Measurements from ENCODE around the gene UTP11.

DNA sequence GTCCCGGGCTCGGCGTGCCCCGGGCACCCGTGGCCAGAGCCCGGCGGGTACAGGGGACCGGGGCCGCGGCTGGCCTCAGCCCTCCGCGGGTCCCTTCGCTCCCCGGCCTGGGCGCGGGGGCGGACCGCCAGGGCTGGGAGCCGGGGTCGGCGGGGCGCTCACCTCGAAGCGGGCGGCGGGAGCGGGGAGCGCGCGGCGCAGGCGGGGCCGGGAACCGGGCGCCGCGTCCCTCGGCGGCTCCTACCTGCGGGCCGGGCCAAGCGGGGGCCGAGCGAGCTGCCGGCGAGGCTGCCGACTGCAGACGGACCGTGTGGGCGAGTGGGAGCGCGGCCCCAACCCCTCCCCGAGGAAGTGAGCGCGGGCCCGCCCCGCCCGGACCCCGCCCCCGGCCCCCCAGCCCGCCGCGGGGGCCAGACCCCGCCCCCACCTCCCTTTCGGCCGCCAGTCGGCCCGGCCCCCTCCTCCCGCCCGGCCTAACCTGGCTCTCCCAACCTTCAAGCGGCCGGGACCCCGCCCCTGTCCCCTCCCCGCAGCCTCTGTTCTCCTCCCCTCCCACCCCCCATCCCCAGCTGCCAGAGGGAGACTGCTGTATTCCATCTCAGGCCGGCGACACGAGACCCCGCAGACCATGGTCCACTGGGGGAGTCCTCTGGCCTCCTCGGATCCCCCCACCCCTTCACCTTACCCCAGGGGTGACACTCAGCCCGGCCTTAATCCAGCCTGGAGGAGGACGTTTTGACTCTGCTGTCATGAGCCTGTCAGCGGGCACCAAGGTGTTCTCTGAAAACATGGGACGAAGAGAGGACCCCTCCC lies 7.1 kb upstream of the UTP11 start, which contains the start of gene FHL3:
- TF ChIP-seq, protein P1, sequence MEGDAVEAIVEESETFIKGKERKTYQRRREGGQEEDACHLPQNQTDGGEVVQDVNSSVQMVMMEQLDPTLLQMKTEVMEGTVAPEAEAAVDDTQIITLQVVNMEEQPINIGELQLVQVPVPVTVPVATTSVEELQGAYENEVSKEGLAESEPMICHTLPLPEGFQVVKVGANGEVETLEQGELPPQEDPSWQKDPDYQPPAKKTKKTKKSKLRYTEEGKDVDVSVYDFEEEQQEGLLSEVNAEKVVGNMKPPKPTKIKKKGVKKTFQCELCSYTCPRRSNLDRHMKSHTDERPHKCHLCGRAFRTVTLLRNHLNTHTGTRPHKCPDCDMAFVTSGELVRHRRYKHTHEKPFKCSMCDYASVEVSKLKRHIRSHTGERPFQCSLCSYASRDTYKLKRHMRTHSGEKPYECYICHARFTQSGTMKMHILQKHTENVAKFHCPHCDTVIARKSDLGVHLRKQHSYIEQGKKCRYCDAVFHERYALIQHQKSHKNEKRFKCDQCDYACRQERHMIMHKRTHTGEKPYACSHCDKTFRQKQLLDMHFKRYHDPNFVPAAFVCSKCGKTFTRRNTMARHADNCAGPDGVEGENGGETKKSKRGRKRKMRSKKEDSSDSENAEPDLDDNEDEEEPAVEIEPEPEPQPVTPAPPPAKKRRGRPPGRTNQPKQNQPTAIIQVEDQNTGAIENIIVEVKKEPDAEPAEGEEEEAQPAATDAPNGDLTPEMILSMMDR (IDR thresholded peaks at IDR 0.05; ENCODE audit: insufficient read depth, low read length): no peak
- TF ChIP-seq GABPA (IDR thresholded peaks at IDR 0.05; ENCODE audit: low read depth): no peak
- no peak; the same call in 1 of the 2 replicates for TF ChIP-seq POLR2AphosphoS5 (IDR thresholded peaks at IDR 0.05; ENCODE audit: low read depth)
- TF ChIP-seq, protein P2, sequence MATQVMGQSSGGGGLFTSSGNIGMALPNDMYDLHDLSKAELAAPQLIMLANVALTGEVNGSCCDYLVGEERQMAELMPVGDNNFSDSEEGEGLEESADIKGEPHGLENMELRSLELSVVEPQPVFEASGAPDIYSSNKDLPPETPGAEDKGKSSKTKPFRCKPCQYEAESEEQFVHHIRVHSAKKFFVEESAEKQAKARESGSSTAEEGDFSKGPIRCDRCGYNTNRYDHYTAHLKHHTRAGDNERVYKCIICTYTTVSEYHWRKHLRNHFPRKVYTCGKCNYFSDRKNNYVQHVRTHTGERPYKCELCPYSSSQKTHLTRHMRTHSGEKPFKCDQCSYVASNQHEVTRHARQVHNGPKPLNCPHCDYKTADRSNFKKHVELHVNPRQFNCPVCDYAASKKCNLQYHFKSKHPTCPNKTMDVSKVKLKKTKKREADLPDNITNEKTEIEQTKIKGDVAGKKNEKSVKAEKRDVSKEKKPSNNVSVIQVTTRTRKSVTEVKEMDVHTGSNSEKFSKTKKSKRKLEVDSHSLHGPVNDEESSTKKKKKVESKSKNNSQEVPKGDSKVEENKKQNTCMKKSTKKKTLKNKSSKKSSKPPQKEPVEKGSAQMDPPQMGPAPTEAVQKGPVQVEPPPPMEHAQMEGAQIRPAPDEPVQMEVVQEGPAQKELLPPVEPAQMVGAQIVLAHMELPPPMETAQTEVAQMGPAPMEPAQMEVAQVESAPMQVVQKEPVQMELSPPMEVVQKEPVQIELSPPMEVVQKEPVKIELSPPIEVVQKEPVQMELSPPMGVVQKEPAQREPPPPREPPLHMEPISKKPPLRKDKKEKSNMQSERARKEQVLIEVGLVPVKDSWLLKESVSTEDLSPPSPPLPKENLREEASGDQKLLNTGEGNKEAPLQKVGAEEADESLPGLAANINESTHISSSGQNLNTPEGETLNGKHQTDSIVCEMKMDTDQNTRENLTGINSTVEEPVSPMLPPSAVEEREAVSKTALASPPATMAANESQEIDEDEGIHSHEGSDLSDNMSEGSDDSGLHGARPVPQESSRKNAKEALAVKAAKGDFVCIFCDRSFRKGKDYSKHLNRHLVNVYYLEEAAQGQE (IDR thresholded peaks at IDR 0.05; ENCODE audit: insufficient replicate concordance, low read depth): no peak

Data from HL-60 (cell line).